A673 (cell line): Measurements from ENCODE around the gene NBAS. TPM values are rescaled to one million over a fixed set of nuclear protein-coding genes. Genes with fewer than 3 reads are reported as not detected.

ENCODE experiments used
- BruUV-seq: library from RNA; stranded (reverse); fragments of 400-500 nt; replicated peaks from 2 replicates; lab custom pipeline; 2021; lab: Mats Ljungman, UMichigan
- CTCF ChIA-PET: fragments of 300-600 bp; sonication (Branson Sonifier 250); formaldehyde crosslinking; loops from one replicate; lab custom pipeline; 2022; ENCODE audit warnings: antibody characterized with exemption; lab: Charles Lee
- POLR2A ChIA-PET: fragments of 300-600 bp; sonication (Branson Sonifier 250); formaldehyde crosslinking; loops from one replicate; lab custom pipeline; 2022; ENCODE audit warnings: antibody characterized with exemption; ENCODE audit not compliant: low non-redundant PET; lab: Charles Lee
- DNase-seq: peaks from one replicate; pipeline ENCODE4 v3.0.0-alpha.2; 2015; ENCODE audit warnings: low spot score
- H3K27ac ChIP-seq: fragments of 200-600 bp; sonication (generic); 2 replicates; pipeline ENCODE4 v1.5.1; 2016; ENCODE audit warnings: mixed run types, low read depth, mild to moderate bottlenecking, mixed read lengths, antibody characterized with exemption, low read length; ENCODE audit not compliant: poor library complexity, severe bottlenecking
- H3K27me3 ChIP-seq: fragments of 200-600 bp; sonication (generic); replicated peaks from 2 replicates; pipeline ENCODE4 v1.6.1; 2017; ENCODE audit warnings: mixed run types, low read depth, mild to moderate bottlenecking, mixed read lengths, antibody characterized with exemption, low read length; ENCODE audit not compliant: insufficient read depth, poor library complexity
- H3K36me3 ChIP-seq: fragments of 200-600 bp; sonication (generic); 2 replicates; pipeline ENCODE4 v1.6.1; 2016; ENCODE audit warnings: mixed run types, mild to moderate bottlenecking, mixed read lengths, antibody characterized with exemption, low read length; ENCODE audit not compliant: insufficient read depth, poor library complexity, severe bottlenecking
- H3K4me1 ChIP-seq: fragments of 200-600 bp; sonication (generic); 2 replicates; pipeline ENCODE4 v1.6.1; 2017; ENCODE audit warnings: mixed run types, mild to moderate bottlenecking, mixed read lengths, antibody characterized with exemption, low read length; ENCODE audit not compliant: insufficient read depth, poor library complexity, severe bottlenecking
- H3K4me3 ChIP-seq: fragments of 200-600 bp; sonication (generic); 2 replicates; pipeline ENCODE4 v1.5.1; 2016; ENCODE audit warnings: low read depth, mixed run types, mild to moderate bottlenecking, mixed read lengths, low read length; ENCODE audit not compliant: poor library complexity, severe bottlenecking
- H3K9me3 ChIP-seq: fragments of 200-600 bp; sonication (generic); 2 replicates; pipeline ENCODE4 v1.6.1; 2016; ENCODE audit warnings: mixed run types, low read depth, mild to moderate bottlenecking, mixed read lengths, antibody characterized with exemption, low read length; ENCODE audit not compliant: poor library complexity, severe bottlenecking
- CTCF ChIP-seq: fragments of 300-800, 200-600 bp; sonication (generic); conservative IDR thresholded peaks from 2 replicates; pipeline ENCODE4 v1.5.1; 2017; ENCODE audit warnings: low read depth, mild to moderate bottlenecking, antibody characterized with exemption, low read length, moderate library complexity, mixed read lengths
- EZH2 ChIP-seq: fragments of 200-600 bp; sonication (generic); IDR thresholded peaks from 2 replicates; pipeline ENCODE4 v1.6.1; 2017; ENCODE audit warnings: borderline replicate concordance, low read depth, mild to moderate bottlenecking, mixed read lengths, antibody characterized with exemption, low read length; ENCODE audit not compliant: poor library complexity, severe bottlenecking
- intact Hi-C: fragments of 100-400 bp; cut with micrococcal nuclease; formaldehyde crosslinking; loops from one replicate; pipeline ENCODE4 v1.10.0; 2022; ENCODE audit not compliant: unreplicated experiment
- total RNA-seq: library from RNA; stranded (reverse); gene quantifications from 2 replicates; pipeline ENCODE4 v1.2.3, GENCODE V29; 2021

Gene NBAS
- total RNA-seq, 1 experiment from 2014 or later = 38.7 TPM

- no peak for TF ChIP-seq CTCF
- no peak for TF ChIP-seq EZH2
- DNase-seq = no peak
- ChIA-PET CTCF (no interaction called here), POLR2A (no interaction called here)
- H3K27me3 ChIP-seq = no peaks in the 10 kb centered on the region
- H3K4me1 ChIP-seq = peaks cover 5% of the 10 kb centered on the region
- H3K36me3 ChIP-seq = no peaks in the 10 kb centered on the region
- no TSS peak for BruUV-seq
- no peak overlapping the region for H3K4me3 ChIP-seq
- intact Hi-C loops = loop anchor here (5.0 kb wide), 1 partner anchor 1263 kb away; no protein-coding TSS in a partner anchor
- H3K27ac ChIP-seq = no peak overlapping the region
- H3K9me3 ChIP-seq = no peaks in the 10 kb centered on the region
These were observed 4.3 kb upstream of the NBAS start for GRCh38 chr2:15565392-15565791.

- Histone ChIP-seq H3K4me3 (no peak overlapping the region), H3K27me3 (no peaks in the 10 kb centered on the region), H3K36me3 (no peaks in the 10 kb centered on the region), H3K9me3 (no peaks in the 10 kb centered on the region), H3K27ac (no peak overlapping the region), H3K4me1 (peaks cover 5% of the 10 kb centered on the region)
- no peak for TF ChIP-seq CTCF
- TF ChIP-seq EZH2 = no peak
- POLR2A ChIA-PET = no interaction called here
- DNase-seq = no peak
- no TSS peak for BruUV-seq
- CTCF ChIA-PET = no interaction called here
- intact Hi-C loops = no loop called here
These were observed 2.3 kb upstream of the NBAS start for GRCh38 chr2:15563227-15564100.

- POLR2A ChIA-PET = no interaction called here
- peaks cover 5% of the 10 kb centered on the region for H3K4me1 ChIP-seq
- no peaks in the 10 kb centered on the region for H3K36me3 ChIP-seq
- H3K9me3 ChIP-seq = no peaks in the 10 kb centered on the region
- no TSS peak for BruUV-seq
- H3K27me3 ChIP-seq = no peaks in the 10 kb centered on the region
- H3K4me3 ChIP-seq = no peak overlapping the region
- H3K27ac ChIP-seq = no peak overlapping the region
- no peak for DNase-seq
- CTCF ChIA-PET = interaction anchor here (1.5 kb wide), 1 partner anchor 15 kb away, joined by 6 read pairs; no protein-coding TSS in a partner anchor
- no peak for TF ChIP-seq CTCF
- TF ChIP-seq EZH2 = no peak
- intact Hi-C loops = no loop called here
These were observed 1.4 kb upstream of the NBAS start for GRCh38 chr2:15562354-15563031.
